ENCODE results near the gene KIF23.
"Not testable (repeated sequence)": the region's sequence is repeated elsewhere in the genome, so short reads cannot be mapped to it uniquely, and the experiment has no call there.

KIF23 gene

DNA sequence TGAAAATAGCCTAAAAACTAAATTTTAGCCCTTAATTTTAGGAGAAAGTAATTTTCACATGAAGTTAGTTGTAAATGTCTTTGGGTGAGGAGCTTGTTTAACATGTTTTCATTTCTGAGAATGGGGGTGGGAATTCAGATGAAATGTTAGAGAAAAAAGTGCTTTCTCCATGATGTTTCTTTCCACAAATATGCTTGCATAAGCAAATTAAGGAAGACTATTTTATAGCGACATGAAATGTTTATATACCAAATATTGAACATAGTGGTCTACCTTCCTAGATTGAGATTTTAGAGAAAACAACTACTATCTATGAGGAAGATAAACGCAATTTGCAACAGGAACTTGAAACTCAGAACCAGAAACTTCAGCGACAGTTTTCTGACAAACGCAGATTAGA, 25.5 kb downstream of the KIF23 start:
- DNase-seq: no peak

DNA sequence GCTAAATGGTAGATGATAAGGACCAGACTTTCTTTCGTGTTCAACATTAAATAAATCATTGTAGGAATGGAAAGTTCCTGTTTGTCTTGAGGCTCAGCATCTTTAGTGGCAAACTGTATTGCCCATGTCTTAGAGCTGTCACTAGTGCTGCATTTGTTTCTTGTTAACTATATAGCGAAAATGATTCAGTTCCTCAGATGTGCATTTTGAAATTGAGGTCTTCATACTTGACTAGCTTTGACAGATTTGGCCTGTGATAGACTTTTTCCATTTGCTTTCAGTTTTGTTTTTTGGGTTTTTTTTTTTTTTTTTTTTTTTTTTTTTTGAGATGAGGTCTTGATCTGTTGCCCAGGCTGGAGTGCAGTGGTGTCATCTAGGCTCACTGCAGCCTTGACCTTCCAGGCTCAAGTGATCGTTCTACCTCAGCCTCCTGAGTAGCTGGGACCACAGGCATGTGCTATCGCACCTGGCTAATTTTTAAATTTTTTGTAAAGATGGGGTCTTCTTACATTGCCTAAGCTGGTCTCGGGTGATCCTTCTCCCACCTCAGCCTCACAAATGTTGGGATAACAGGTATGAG, 29.0 kb downstream of the KIF23 start:
- DNase-seq: no peak

DNA sequence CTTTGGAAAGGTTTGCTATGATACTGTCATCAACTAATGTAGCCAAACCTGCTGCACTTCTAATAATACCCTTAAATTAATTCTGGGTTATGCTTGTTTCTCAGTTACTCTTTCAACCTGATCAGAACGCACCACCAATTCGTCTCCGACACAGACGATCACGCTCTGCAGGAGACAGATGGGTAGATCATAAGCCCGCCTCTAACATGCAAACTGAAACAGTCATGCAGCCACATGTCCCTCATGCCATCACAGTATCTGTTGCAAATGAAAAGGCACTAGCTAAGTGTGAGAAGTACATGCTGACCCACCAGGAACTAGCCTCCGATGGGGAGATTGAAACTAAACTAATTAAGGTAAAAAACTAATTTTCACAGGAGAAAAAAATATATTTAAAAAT, 30.5 kb downstream of the KIF23 start:
- DNase-seq: no peak

DNA sequence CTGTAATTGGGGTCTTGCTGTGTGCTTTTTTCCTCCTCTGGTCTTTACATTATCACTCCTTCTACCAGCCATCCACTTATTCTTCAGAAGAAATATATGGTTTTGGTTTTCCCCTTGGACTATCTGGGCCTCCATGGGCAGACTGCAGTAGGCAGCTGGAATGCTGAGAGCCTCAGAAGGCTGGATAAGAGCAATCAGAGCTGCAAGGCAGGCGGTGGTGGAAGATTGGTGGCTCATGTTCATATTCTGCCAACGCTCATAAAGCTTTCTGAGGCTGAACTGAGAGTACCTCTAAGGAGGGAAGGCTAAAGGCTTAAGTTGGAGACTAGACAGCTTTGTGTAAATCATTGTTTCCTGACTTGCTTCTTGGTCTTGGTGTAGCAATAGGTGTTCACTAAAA, 32.8 kb downstream of the KIF23 start:
- no peak for DNase-seq

DNA sequence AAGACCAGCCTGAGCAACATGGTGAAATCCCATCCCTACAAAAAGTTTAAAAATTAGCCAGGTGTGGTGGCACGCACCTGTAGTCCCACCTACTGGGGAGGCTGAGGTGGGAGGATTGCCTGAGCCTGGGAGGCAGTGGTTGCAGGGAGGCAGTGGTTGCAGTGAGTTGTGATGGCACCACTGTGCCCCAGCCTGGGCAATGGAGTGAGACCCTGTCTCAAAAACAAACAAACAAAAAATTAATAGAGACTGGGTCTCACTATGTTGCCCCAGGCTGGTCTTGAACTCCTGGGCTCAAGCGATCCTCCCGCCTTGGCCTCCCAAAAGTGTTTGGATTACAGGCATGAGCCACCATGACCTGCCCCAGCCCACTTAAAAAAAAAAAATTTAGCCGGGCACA, 36.1 kb downstream of the KIF23 start:
- not testable (repeated sequence) for DNase-seq

DNA sequence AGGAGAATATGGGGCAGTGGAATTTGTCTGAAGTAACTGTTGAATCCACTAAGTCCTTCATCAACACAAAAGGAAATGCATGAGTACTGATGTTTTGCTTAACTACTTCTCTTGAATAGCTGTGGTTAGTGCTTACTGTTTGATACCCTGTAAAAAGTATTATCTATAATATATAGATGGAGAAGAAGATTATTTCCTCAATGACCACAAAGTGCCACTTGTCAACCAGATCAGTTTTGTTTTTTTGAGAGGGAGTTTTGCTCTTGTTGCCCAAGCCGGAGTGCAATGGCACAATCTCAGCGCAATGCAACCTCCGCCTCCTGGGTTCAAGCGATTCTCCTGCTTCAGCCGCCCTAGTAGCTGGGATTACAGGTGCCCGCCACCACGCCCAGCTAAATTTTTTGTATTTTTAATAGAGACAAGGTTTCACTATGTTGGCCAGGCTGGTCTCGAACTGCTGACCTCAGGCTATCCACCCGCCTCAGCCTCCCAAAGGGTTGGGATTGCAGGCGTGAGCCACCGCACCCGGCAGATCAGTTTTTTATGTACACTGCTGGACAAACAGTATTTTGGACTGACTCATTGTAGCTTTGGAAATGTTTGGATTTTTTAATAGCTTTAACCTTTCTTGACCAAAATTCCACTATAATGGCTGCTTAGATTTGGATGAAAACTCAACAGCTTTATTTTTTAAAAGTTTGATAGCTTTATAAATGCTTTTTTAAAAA, 37.0 kb downstream of the KIF23 start:
- peak; percentile 9 for DNase-seq

DNA sequence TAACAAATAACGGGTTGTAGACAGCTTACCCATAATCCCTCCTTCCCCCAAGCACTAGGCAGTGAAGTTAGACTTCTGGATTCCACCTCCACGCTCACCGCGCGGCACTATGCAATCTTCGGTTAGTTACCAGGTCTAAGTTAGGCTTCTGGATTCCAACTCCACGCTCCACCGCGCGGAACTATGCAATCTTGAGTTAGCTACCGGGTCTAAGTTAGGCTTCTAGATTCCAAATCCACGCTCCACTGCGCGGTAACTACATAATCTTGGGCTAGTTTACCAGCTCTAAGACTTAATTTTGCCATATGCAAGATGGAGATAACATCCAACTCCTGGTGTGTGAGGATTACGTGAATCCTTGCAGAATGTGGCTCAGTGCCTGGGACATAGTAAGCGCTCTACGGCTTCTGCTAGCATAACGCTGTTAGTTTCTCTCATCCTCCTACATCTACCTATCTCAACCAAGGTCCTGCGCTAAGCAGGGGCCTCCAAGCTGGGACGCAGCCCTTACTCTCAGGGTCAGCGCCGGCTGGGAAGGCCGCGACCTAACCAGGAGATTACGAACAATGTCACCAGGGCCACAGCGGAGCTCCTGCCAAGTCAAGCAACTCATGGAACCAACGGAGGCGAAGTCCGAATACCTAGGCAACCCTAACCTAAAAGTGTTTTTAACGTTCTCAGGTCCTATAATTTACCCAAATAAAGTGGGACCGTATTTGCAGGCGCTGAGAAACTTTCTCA, 38.0 kb downstream of the KIF23 start:
- peak; percentile 84 for DNase-seq

DNA sequence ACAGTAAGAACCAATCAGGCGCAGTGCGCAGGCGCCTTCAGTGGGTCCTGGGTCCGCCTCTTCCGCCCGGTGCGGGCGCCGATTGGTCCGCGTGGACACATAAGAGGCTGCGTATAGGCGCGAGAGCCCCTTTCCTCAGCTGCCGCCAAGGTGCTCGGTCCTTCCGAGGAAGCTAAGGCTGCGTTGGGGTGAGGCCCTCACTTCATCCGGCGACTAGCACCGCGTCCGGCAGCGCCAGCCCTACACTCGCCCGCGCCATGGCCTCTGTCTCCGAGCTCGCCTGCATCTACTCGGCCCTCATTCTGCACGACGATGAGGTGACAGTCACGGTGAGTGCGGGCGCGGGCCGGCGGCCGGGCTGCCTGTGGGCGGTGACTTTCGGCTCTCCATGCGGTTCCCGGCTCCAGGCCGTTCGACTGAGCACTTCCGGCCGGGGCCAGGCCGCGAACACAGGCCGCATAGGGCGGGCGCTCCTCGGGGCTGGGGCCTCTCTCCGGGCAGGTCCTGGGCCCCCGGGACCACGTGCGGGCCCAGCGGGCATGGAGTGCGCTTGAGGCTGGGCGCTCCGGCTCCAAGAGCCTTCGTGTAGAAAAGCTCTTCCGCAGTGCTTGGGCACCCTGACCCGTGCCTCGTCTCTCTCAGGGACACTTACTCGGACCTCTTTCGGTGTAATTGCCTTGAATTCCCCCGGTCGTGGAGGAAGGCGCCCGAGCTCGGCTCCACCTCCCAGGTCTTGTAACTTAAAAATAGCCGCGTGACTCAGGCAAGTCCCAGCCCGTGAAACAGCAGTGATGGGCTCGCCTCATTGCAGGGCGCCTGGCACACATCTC, 38.8 kb downstream of the KIF23 start, which contains the start of gene RPLP1:
Gene RPLP1, plus strand, starts transcription at position 127 of the 830 bp plus-strand sequence. Its CDS starts 131 bp downstream, at position 258.
- DNase-seq: peak; percentile 99

DNA sequence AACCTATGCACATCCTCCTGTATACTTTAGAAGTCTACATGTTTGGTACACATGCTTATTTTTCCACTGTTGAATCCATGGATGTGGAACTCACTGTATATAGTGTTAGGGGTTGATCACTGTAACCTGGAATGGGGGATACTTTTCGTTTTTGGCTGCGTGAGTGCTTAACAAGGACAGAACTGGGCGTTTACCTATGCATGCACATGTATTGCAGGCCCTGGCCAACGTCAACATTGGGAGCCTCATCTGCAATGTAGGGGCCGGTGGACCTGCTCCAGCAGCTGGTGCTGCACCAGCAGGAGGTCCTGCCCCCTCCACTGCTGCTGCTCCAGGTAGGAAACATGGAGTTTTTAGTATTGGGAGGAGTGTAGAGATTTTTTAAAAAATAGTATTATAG, 40.8 kb downstream of the KIF23 start:
- peak; percentile 22 for DNase-seq

DNA sequence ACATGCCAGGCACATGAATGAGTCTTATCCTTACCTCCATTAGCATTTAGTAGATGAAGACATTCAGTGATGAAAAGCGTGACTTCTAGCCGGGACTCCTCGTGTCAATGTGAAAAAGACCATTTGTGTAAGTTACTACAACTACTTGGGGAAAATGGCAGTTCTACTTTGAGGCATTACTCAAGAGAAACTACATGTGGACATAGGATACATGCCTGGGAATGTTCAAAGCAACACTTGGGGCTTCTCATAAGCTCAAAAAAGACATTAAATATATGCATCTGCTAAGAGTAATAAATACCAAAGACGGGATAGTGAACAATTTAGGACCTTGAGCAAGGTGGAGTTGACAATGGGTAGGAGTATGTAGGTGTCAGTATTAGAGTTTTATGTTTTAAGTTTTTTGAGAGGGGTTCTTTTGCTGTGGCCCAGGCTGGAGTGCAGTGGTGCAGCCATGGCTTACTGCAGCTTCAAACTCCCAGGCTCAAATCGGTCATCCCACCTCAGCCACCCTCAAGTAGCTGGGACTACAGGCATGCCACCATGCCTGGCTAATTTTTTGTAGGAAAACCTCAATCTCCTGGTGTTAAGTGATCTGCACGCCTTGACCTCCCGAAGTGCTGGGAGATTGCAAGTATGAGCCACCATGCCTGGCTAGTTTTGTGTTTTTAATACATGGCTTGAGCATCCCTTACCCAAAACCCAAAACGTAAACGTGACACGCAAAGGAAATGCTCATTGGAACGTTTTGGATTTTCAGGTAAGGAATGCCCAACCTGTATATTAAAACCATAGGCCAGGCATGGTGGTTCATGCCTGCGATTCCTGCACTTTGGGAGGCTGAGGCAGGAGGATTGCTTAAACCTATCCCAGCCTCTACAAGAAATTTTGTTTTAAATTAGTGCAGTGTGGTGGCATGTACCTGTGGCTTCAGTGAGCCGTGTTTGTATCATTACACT, 42.3 kb downstream of the KIF23 start:
- DNase-seq: peak; percentile 13

DNA sequence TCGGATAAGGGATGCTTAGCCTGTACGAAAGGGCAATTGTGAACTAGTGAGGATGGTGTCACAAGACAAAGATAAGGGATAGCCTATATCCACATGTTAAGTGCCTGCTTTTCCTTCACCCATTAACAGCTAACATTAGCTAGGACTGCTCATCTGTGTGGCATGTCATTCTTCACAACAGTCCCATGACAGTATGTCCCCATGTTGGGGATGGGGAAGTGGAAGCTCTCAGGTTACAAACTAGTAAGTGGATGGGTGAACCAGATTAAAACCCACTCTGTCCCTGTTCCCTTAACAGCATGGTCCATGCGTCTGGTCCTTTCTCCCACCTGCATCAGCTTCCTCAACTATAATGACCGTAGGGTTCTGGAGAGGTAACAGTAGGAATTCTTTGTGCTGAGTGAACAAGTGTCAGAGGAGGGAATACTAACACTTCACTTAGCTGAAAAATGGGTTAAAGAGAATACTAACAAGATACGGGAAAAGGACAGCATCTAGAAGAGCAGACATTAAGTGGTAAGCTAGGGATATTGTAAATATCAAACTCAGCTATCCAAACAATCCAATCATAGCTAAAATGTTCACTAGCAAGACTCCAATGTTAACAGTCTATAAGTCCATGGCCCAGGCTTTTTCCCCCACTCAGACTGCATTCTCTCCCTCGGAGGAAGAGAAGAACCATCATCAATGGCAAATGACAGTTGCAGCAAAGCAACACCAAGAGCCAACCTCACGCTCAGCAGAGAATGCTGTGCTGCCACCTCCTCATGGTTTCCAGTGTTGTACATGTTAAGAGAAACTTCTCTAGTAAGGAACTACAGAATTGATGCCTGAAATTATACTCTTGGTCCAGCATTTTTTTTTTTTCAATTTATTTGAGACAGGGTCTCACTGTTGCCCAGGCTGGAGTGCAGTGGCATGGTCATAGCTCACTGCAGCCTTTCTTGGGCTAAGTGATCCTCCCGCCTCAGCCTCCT, 43.4 kb downstream of the KIF23 start:
- peak; percentile 50 for DNase-seq

DNA sequence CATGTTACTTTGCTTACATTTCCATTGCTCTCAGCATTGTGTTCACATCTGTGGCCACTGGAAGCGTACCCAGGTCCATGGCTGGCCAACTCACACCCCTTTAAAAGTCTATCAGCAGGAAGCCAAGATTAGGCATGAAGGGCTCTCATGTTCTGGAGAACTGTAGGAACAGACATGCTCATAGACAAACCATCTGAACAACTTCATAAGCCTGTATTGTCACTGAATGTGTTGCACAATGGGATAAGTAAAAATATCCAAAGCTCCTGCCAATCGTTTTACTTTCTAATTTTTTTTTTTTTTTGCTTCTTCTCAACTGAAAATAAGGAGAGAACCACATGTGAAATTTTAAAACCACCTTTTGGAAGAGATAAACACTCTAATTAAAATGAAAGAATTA, 44.9 kb downstream of the KIF23 start:
- peak; percentile 20 for DNase-seq

DNA sequence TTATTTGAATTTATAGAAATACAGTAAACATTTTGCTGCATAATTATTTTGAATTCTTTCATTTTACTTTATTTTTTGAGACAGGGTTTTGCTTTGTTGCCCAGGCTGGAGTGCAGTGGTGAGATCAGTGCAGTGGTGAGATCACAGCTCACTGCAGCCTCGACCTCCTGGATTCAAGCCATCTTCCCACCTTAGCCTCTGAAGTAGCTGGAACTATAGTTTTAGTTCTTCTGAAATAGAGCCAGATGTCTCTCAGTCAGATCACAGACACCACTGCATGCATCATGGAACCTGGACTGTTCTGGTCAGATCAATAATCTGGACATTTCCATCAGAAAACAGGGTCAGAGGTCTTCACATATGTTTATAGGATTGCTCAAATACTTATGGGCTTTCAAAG, 46.3 kb downstream of the KIF23 start:
- no peak for DNase-seq

DNA sequence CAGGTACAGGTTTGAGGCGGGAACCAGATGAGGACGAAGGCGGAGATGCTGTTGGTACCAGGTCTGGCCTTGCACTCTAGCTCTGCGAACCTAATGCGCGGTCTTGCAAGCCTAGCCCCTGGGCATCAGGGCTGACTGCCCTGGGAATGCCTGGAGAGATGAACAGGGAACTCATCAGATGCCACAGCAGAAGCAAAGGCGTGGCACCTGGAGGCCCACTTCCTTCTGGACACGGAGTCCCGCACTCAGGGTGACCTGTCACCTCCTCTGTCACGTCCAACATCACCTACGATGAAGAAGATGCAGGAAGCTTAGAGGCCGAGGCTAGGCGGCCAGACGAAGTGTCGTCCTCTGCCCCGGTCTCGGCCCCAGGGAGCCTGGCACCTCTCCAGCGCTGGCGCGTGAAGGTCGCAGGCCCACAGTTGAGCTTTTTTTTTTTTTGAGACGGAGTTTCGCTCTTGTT, 47.9 kb downstream of the KIF23 start:
- DNase-seq: no peak

DNA sequence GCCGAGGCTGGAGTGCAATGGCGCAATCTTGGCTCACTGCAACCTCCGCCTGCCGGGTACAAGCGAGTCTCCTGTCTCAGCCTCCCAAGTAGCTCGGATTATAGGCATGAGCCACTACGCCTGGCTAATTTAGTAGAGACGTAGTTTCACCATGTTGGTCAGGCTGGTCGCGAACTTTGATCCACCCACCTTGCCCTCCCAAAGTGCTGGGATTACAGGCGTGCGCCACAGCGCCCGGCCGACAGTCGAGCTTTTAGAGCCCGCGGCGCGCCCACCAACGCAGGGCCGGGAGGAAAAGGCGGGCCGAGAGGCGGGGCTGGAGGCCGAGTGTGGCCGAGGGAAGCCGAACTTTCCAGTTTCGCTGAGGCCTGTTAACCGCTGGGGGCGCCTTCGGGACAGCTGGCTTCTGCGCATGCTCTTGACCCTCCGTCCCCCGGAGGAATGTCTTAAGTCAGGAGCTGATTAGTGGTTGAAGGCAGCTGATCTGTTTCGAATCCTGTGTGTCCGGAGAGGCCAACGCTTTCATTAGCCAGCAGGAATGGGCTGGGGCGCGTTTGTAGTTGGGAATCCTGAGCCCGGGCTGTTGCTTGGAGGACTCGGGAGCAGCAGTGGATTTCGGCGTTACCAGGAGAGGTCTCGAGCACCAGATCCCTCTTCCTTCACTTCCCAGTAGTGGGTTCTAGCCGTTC, 48.5 kb downstream of the KIF23 start:
- peak; percentile 98 for DNase-seq

DNA sequence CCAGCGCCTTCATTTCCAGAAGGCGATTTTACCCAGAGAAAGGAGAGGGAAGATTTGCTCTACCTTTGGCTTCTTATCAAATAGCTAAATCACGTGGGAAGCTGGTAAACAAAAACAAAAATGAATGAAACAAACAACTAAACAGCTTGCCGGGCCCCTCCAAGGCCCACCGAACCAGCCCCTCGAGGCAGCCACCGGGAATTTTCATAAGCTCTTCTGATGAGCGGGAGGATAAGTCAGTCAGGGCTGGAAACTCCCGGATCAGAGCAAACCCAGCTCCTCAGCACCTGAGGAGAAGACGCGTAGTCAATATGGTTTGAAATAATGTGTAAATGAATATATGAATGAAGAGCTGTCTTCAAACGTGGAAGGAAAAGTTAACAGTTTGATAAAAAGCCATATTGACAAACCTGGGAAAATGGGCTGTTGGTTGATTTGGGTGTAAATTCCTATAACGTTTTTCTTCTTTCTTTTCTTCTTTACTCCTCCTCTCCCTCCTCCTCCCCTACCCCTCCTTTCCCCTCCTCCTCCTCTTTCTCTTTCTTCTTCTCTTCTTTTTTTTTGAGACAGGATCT, 49.1 kb downstream of the KIF23 start:
- DNase-seq: no peak

DNA sequence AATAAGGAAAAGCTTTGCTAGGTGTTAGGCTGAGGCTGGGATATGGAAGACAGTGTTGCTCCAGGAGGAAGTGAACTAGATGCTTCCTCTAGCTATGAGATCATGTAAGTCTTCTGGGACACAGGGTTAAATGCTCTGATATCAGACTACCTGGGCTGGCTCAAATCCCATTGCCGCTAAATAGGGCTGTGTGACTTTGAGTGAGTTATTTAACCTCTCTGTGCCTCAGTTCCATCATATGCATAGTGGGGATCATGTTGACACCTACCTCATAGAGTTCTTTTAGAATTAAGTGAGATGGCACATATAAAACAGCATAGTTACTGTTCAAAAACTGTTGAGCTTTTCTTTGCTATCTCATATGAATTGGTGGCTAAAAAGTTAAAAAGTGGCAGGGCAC, 51.1 kb downstream of the KIF23 start:
- DNase-seq: no peak

DNA sequence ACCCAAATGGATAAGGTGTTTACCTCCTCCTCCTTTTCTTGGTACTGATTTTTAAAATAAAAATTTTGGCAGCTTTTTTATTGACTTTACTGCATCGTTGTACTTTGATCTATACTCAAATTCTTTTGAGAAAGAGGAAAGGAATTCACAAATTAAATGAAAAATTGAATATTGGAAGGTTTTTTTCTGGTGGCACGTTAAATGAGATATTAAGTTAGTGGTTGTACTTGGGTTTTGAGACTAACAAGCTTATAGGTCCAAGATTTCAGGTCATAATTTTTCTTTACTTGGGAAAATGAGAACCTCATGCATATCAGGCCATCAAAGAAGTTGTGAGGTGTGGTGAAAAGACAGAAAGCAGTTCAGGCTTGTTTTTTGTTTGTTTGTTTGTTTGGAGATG, 52.6 kb downstream of the KIF23 start:
- no peak for DNase-seq

DNA sequence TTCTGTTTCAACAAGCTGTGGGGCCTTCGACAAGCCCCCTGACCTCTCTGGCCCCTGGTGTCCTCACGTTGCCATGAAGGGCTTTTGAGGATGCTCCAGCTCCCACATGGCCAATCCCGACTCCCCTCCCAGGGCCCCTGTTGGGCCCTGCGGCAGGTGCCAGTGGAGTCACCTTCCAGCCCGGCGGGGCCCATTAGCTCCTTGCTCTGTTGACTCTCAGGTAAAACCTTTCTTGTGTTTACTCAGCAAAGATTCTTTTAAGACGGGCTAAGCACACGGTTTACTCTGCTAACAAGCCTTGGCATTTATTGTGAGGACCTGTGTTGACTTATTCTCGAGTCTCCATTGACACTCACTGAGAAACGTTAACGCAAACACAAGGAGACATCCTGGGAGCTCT, 53.5 kb downstream of the KIF23 start:
- no peak for DNase-seq

Data from hematopoietic multipotent progenitor cell treated with erythropoietin and hydrocortisone succinate and interleukin-3 and kit ligand, for 6 days (in vitro differentiated cells).